Muscle of back (tissue), 11 donors: Measurements from ENCODE around the gene FGD2. TPM values are rescaled to one million over a fixed set of nuclear protein-coding genes. Genes with fewer than 3 reads are reported as not detected.
"Not testable (repeated sequence)": the region's sequence is repeated elsewhere in the genome, so short reads cannot be mapped to it uniquely, and the experiment has no call there.

Source experiments
- DNase-seq, 3 donors: peaks; one replicate each; pipeline versions ENCODE4 v3.0.0 to v3.0.0-alpha.2; 2013
- polyA plus RNA-seq, 10 donors: library from polyadenylated mRNA; unstranded; fragments of 120-200 nt; gene quantifications; one replicate each; pipeline ENCODE4 v1.2.1, GENCODE V29; 2013; ENCODE audit not compliant: insufficient read length in 10 of 10

FGD2 gene
- polyA plus RNA-seq, 10 donors = 2.0 to 6.3 (median 3.4) TPM

- no peak for DNase-seq
These were observed 52.2 kb downstream of the FGD2 start for GRCh38 chr6:37057678-37058077.

DNA sequence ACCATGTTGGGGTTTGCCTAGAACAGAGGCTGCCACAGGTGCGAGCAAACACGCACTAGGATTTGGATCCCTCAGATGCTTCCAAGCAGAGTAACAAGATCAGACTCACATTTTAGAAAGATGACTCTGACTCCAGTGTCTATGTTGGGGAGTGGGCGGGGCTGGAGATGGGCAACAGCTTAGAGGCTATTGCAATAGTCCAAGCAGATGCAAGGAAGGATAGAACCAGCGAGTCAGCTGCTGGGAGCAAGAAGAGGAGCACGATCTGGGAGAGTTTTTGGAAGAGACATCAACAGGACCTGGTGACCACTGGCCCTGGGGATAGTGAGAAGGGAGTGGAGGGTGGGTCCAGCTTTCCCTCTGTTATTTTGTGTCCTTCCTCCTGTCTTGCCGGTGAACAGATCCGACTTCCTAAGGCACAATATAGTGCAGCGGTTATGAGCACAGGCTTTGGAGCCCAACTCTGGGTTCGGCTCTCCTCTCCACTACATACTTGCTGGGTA is 52.7 kb downstream of the FGD2 start:
- DNase-seq = no peak

GRCh38 chr6:37058984-37059343 is 53.5 kb downstream of the FGD2 start:
- not testable (repeated sequence) for DNase-seq

DNA sequence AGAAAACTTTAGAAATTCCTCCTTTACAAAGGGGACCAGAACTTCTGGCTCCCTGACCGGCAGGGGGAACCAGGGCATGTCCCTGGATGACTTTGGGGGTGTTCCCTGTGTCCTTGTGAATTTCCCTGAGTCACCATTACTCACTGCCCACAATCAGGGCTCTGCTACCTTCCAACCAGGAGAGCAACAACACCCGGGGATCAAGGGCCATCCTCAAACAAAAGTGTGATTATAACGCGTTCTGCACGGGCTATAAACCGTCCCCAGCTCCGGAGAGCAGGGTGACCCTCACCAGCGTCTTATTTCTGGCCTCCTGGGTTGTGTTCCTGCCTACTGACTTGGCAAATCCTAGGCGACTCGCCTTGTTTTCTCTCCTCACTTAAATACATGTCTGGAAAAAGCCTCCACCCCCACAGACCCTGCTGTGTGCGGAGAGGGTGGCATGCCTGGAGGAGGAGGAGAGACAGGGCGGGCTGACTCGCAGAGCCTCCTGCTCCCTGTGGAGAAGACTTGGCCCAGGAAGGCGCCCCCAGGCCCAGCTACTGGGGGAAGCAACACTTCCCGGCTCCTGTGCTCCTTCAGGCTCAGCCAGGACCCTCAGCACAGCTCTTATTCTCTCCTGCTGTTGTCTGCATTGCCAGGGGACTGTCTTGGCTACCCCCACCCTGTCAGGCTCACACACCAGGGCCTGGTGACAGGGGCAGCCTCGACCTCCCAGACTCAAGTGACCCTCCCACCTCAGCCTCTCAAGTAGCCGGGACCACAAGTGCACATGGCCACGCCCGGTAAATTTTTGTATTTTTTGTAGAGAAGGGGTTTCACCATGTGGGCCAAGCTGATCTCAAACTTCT is 54.1 kb downstream of the FGD2 start:
- DNase-seq = peak in 2 of 3 donors; percentile 70 to 93

- no peak for DNase-seq
These were observed 54.7 kb downstream of the FGD2 start for GRCh38 chr6:37060195-37060559.

GRCh38 chr6:37061157-37061804 is 55.8 kb downstream of the FGD2 start:
- DNase-seq = peak in 1 of 3 donors; percentile 58

DNA sequence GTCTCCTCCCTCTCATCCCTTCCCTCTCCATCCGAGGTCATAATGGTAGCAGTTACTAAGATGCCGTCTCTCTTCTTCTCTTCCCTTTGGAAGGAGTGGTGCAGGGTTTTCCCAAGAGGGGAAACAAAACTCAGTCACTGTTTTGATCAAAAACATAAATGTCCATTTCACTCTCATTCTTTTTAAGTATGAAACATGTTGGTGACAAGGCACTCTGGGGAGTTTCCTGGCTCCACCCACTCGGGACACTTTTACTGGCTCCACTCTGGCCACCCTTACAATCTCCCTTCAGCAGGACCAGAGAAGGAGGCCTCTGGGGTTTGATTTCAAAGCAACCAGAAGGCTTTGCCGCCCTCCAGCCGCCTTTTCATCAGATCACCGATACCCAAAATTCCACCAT is 57.0 kb downstream of the FGD2 start:
- DNase-seq = no peak

DNA sequence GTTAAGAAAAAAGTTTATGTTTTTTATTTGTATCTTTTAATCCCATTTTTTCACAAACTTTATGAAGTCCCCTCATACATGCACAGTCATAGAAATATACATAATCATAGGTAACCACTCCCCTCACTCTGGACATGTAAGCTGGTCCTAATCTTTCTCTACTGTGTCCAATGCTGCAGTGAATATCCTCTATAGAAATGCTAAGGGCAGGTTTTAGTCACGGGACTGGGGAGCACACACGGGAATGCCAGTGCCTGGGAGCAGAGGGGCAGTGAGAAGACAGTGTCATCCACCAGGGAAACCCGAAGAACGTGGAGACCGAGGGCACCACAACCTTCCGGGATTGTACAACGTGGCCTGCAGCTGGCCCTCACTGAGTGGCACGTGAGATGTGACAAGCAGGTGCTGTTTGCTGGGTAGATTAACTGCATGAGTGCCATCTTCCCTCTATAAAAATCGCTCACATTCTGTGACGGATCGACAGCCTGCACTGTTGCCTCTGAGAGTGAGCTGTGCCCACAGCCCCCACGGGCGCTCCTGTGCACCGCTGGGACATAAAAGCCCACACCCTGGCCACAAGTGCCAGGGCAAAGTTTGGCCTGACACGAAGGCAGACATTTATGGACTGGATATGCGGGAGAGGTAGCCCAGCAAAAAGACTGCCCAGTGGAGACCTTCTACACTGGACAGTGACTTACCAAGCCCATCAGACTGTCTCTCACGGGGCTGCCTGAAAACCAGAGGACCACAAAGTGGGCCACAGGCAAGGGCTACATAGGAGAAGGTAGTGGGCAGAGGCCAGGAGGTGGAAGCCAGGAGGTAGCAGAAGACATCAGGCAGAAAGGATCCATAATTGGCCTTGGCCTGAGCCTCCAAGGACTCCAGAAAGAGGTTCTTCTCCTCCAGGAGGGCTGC is 63.2 kb downstream of the FGD2 start:
- peak in 1 of 3 donors; percentile 45 for DNase-seq

DNA sequence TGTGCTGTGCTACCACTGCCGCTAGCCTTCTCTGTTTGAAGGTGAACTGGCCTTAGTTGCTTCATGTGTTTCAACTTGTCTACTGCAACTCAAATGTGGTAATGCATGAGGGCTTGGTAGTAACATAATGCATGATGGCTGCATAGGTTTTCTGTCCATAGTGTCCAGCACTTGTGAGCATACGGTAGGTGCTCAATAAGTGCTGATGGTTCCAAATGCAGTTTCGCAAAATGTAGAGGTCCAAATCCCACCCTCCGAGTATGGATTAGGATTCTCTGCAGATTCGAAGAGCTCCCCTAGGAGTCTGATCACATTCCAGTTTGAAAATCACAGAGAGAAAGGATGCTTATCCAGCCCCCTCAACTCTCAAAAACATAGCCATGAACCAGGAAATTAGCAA is 64.2 kb downstream of the FGD2 start:
- no peak for DNase-seq

GRCh38 chr6:37072526-37072925 is 67.1 kb downstream of the FGD2 start:
- no peak for DNase-seq

GRCh38 chr6:37074053-37074827 is 68.8 kb downstream of the FGD2 start:
- peak in 1 of 3 donors; percentile 49 for DNase-seq

DNA sequence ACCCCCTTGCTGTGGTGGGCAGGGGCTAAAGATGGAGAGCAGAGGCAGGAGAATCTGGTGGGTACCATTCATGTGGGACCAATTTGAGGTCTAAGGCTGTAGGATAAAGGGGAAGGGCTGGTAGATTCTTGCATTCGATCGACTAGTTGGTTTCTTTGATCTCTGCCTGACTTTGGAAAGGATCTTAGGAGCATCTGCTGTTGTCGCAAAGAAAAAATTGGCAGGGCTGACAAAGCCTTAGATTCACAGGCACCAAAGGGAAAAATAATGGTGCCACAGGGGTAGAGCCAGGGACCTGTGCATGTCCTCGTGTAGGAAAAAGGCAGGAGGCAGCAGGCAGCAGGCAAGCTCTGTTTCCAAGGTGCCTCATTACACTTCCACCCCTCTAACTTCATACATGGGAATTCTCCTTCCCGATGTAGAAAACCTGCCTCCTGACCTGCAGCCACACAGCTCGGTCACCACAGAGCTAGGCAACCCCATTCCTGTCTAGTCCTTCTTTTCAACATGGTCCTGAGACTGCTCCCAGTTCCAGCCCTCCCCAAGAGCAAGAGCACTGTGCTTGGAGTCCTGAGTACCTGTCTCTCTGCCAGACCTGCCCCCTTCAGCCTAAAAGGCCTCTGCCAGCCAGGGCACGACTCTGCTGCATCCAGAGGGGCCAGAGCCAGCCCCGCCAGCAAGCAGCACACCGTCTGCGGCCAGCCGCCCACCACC is 71.9 kb downstream of the FGD2 start:
- no peak for DNase-seq

DNA sequence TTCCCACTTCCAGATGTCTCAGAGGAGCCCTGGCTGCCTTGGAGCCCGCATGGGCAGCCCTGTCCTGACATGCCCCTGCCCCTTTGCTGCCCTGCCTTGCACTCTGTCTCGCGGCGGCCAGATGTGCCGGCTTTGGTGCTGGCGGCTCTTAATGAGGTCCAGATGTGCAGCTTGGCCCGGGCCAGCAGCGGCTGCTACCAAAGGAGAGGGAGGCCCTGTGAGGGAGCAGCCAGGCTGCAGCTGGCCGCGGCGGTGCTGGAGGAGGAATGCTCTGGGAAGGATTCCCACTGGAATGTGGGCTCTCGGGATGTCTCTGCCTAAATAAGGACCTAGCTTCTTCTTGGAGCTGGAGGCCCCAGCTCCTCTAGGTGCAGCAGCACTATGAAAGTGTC is 72.4 kb downstream of the FGD2 start:
- DNase-seq = peak; percentile 85 to 95 (median 91)

Other genes with a start within 250 kb of the FGD2 start
- 10 to 100 TPM in 8 of 10 donors, 1 to 10 TPM in 2; 4.5 to 20.4 (median 11.7) TPM for gene CPNE5, start 166.2 kb upstream of the FGD2 start, polyA plus RNA-seq
- 10 to 100 TPM; 31.7 to 42.8 (median 35.3) TPM for gene PPIL1, start 130.9 kb upstream of the FGD2 start, polyA plus RNA-seq
- gene C6orf89, start 119.7 kb upstream of the FGD2 start, polyA plus RNA-seq = 10 to 100 TPM; 29.5 to 40.8 (median 34.7) TPM
- 10 to 100 TPM in 9 of 10 donors, 1 to 10 TPM in 1; 7.0 to 78.0 (median 27.0) TPM for gene PI16, start 50.9 kb upstream of the FGD2 start, polyA plus RNA-seq
- 100 to 1,000 TPM in 7 of 10 donors, 10 to 100 TPM in 3; 93.3 to 132 (median 112) TPM for gene MTCH1, start 19.5 kb upstream of the FGD2 start, polyA plus RNA-seq
- 10 to 100 TPM; 18.5 to 45.4 (median 27.7) TPM for gene PIM1, start 164.5 kb downstream of the FGD2 start, polyA plus RNA-seq